GM06990 (cell line): ENCODE measurements around the gene DNAH5.

Experiments used
- DNase-seq: peaks from one replicate; pipeline ENCODE4 v3.0.0-alpha.2; 2011; ENCODE audit not compliant: insufficient read length; ENCODE audit errors: extremely low read depth
- H3K27me3 ChIP-seq: replicated peaks from 2 replicates; pipeline ENCODE4 v1.6.0; 2011; ENCODE audit warnings: low read length; ENCODE audit not compliant: control insufficient read depth, insufficient read depth
- H3K36me3 ChIP-seq: 2 replicates; pipeline ENCODE4 v1.5.1; 2011; ENCODE audit warnings: low read length; ENCODE audit not compliant: control insufficient read depth, insufficient read depth
- H3K4me3 ChIP-seq: replicated peaks from 2 replicates; pipeline ENCODE4 v1.5.1; 2011; ENCODE audit warnings: low read depth, mild to moderate bottlenecking, control low read depth, low read length
- TF ChIP-seq, protein P1 (sequence below): IDR thresholded peaks from 2 replicates; pipeline ENCODE4 v1.5.1; 2011; ENCODE audit warnings: low read length, control low read depth, mild to moderate bottlenecking, inconsistent platforms; ENCODE audit not compliant: insufficient read depth, poor library complexity, severe bottlenecking

DNAH5 gene

DNA sequence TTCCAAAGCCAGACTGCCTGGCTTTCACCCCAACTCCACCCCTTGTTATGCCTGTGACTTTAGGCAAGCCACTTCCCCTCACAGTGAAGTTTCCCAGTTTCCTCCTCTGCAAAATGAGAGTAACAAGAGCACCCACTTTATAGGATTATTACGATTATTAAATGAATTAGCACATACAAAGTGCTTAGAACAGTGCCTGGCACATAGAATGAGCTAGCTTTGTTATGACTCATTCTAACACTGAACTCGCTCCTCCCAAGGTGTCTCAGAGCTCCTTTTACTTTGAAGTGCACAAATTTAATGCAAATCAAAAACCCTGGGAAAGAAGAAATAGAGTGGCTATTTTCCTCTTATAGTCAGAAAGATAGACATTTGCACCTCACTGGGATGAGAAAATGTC, 34.3 kb downstream of the DNAH5 start:
- TF ChIP-seq, protein P1, sequence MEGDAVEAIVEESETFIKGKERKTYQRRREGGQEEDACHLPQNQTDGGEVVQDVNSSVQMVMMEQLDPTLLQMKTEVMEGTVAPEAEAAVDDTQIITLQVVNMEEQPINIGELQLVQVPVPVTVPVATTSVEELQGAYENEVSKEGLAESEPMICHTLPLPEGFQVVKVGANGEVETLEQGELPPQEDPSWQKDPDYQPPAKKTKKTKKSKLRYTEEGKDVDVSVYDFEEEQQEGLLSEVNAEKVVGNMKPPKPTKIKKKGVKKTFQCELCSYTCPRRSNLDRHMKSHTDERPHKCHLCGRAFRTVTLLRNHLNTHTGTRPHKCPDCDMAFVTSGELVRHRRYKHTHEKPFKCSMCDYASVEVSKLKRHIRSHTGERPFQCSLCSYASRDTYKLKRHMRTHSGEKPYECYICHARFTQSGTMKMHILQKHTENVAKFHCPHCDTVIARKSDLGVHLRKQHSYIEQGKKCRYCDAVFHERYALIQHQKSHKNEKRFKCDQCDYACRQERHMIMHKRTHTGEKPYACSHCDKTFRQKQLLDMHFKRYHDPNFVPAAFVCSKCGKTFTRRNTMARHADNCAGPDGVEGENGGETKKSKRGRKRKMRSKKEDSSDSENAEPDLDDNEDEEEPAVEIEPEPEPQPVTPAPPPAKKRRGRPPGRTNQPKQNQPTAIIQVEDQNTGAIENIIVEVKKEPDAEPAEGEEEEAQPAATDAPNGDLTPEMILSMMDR: no peak

DNA sequence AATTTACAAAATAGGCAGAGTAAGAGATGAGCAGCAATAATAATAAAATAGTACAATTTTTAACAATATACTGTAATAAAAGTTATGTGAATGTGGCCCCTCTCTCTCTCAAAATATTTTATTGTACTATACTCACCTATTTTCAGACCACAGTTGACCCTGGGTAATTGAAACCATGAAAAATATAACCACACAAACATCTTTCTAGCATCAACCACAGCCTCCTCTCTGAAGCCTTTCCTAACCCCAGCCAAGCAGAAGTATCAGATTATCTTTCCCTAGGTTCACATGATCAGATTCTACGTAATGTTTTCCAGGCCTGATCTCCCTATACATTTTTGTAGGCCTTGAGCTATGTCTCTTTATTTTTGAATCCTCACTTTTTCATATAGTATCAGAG, 35.2 kb downstream of the DNAH5 start:
- TF ChIP-seq, protein P1: no peak
- Histone ChIP-seq H3K27me3 (no peaks in the 10 kb centered on the region), H3K4me3 (no peak overlapping the region), H3K36me3 (no peaks in the 10 kb centered on the region)
- no peak for DNase-seq

More for the DNA sequence above, 34.3 kb downstream of the DNAH5 start:
- Histone ChIP-seq H3K4me3 (no peak overlapping the region), H3K36me3 (no peaks in the 10 kb centered on the region), H3K27me3 (no peaks in the 10 kb centered on the region)
- no peak for DNase-seq

DNA sequence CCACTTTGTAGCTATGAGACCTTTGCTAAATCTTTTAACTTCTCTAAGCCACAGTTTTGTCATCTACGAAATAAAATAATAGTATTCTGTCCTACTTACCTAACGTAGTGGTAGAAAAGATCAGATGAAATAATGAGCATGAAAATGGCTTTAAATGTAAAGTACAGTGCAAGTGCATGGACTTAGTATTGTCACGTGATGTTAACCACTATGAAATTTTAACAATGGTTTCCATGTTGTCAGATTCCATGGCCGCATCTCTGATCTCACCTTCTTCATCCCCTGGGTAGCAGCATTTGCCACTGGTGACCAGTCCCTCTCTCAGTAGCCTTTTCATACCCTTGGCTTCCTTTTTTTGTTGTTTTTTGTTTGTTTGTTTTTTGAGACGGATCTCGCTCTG, 45.9 kb downstream of the DNAH5 start:
- TF ChIP-seq, protein P1: no peak
- Histone ChIP-seq H3K4me3 (no peak overlapping the region), H3K27me3 (no peaks in the 10 kb centered on the region; the same call in 1 of the 2 replicates), H3K36me3 (no peaks in the 10 kb centered on the region)
- DNase-seq: no peak

DNA sequence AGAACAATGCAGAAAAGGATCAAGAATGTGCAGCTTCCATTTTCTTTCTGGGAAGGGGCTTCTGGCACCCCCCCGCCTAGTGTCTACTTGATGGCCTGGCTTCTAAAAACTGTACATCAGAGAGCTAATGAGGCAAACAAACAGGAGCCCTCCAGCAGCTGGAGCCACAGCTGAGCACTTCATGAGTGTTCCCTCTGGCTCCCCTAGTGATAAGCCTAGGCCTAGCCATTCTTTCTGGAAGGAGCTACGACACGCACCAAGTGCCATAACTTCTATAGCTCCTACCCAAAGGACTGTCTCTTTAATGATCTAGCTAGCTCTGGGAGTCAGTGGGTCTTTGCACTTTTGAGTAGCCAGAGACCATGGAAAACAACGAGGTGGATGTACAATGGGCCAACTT, 66.1 kb downstream of the DNAH5 start:
- DNase-seq: no peak
- Histone ChIP-seq H3K36me3 (no peaks in the 10 kb centered on the region), H3K4me3 (no peak overlapping the region), H3K27me3 (no peaks in the 10 kb centered on the region)
- TF ChIP-seq, protein P1: no peak

DNA sequence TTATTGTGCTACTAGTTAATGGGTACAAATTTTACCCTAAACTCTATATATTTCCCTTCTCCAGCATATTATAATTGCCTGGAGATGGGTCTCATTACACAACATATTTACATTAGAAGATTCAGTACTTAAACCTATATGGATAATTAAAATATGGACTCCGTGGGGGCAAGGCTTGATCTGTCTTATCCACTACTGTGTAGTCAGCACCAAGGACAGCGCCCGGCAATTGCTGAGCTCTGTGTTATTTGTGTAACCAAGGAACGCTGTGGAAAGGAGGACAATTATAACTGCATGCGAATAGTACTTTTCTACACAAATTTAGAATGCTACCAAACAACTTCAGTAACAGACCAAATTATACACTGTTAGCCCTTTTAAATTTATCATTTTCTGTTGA, 77.7 kb downstream of the DNAH5 start:
- no peaks in the 10 kb centered on the region for H3K27me3 ChIP-seq

DNA sequence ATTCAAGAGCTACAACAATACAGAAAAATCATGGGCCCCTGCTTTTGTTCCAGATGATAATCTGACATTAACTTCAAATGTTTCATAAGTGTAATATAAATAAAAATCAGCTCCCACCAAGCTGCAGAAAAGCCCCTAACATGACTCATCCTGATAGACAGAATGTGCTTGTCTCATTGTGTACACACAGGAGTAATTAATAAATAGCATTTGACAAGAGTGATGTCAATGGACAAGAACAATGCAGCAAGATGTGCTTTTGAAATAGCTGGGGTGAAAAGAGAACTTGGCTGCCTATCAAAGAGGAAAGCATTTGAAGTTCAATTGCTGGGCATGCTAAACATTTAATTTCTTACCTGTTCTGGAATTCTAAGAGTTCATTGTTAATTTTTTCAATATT, 79.2 kb downstream of the DNAH5 start:
- TF ChIP-seq, protein P1: no peak
- no peak for DNase-seq
- Histone ChIP-seq H3K27me3 (no peaks in the 10 kb centered on the region), H3K36me3 (no peaks in the 10 kb centered on the region), H3K4me3 (no peak overlapping the region)

More for the DNA sequence above, 77.7 kb downstream of the DNAH5 start:
- Histone ChIP-seq H3K4me3 (no peak overlapping the region), H3K36me3 (no peaks in the 10 kb centered on the region)
- no peak for DNase-seq
- TF ChIP-seq, protein P1: no peak
